CD1c-positive myeloid dendritic cell (primary cell): Measurements from ENCODE around the gene SUFU.
"Not testable (repeated sequence)": the region's sequence is repeated elsewhere in the genome, so short reads cannot be mapped to it uniquely, and the experiment has no call there.

Source experiments
- DNase-seq: peaks from one replicate; pipeline ENCODE4 v3.0.0-alpha.2; 2016; ENCODE audit errors: extremely low spot score

The SUFU gene

GRCh38 chr10:102514487-102515311 is 10.9 kb downstream of the SUFU start:
- DNase-seq: no peak

GRCh38 chr10:102515724-102516123 is 12.0 kb downstream of the SUFU start:
- no peak for DNase-seq

GRCh38 chr10:102517553-102517952 is 13.8 kb downstream of the SUFU start:
- no peak for DNase-seq

- no peak for DNase-seq
These were observed 15.6 kb downstream of the SUFU start for GRCh38 chr10:102519246-102519825.

GRCh38 chr10:102522874-102523249 is 19.1 kb downstream of the SUFU start:
- no peak for DNase-seq

- no peak for DNase-seq
These were observed 19.7 kb downstream of the SUFU start for GRCh38 chr10:102523250-102524029.

GRCh38 chr10:102524746-102525145 is 21.0 kb downstream of the SUFU start:
- no peak for DNase-seq

- no peak for DNase-seq
These were observed 23.8 kb downstream of the SUFU start for GRCh38 chr10:102527546-102527945.

GRCh38 chr10:102534333-102534732 is 30.6 kb downstream of the SUFU start:
- peak; percentile 73 for DNase-seq

GRCh38 chr10:102534966-102535365 is 31.2 kb downstream of the SUFU start:
- DNase-seq: not testable (repeated sequence)

- no peak for DNase-seq
These were observed 31.8 kb downstream of the SUFU start for GRCh38 chr10:102535481-102536147.

GRCh38 chr10:102537367-102537766 is 33.6 kb downstream of the SUFU start:
- DNase-seq: peak; percentile 29

GRCh38 chr10:102537948-102538347 is 34.2 kb downstream of the SUFU start:
- peak; percentile 34 for DNase-seq

- DNase-seq: no peak
These were observed 35.0 kb downstream of the SUFU start for GRCh38 chr10:102538811-102539210.

- DNase-seq: no peak
These were observed 36.3 kb downstream of the SUFU start for GRCh38 chr10:102540023-102540422.

GRCh38 chr10:102542800-102543418 is 39.1 kb downstream of the SUFU start:
- DNase-seq: peak; percentile 36

- no peak for DNase-seq
These were observed 41.6 kb downstream of the SUFU start for GRCh38 chr10:102545265-102545871.

GRCh38 chr10:102545997-102546396 is 42.2 kb downstream of the SUFU start:
- no peak for DNase-seq

- peak; percentile 44 for DNase-seq
These were observed 43.0 kb downstream of the SUFU start for GRCh38 chr10:102546606-102547320.

GRCh38 chr10:102549549-102549948 is 45.8 kb downstream of the SUFU start:
- DNase-seq: no peak
